ENCODE results near the gene TCF12. TPM values are rescaled to one million over a fixed set of nuclear protein-coding genes. Genes with fewer than 3 reads are reported as not detected.

TCF12 gene
- polyA plus RNA-seq, 1 donor (not counting 4 experiments of a cell fraction or from before 2014, with no cell fraction given) = 48.3 TPM

GRCh38 chr15:57027596-57027995 lies 109.2 kb downstream of the TCF12 start:
- no peaks in the 10 kb centered on the region for H4K20me1 ChIP-seq (ENCODE audit: control insufficient read depth, extremely low read depth, insufficient read depth, low read length)
- H3K79me2 ChIP-seq (ENCODE audit: control insufficient read depth, insufficient read depth, low read length) = peaks cover 80% of the 10 kb centered on the region

GRCh38 chr15:57028176-57028575 lies 109.7 kb downstream of the TCF12 start:
- Histone ChIP-seq H3K9me1 (ENCODE audit: control insufficient read depth, extremely low read depth, insufficient read depth, low read length) (peaks cover 3% of the 10 kb centered on the region), H3K4me1 (ENCODE audit: control insufficient read depth, extremely low read depth, insufficient read depth, low read length) (peaks cover 2% of the 10 kb centered on the region), H4K20me1 (ENCODE audit: control insufficient read depth, extremely low read depth, insufficient read depth, low read length) (no peaks in the 10 kb centered on the region), H3K9ac (ENCODE audit: control insufficient read depth, extremely low read depth, insufficient read depth, low read length) (no peak overlapping the region), H3K4me3 (ENCODE audit: control insufficient read depth in 2 of 3, extremely low read depth in 1 of 3, insufficient read depth in 2 of 3, low read depth in 1 of 3, low read length in 3 of 3) (no peak overlapping the region), H3K9me3 (ENCODE audit: control insufficient read depth, low read depth, low read length) (no peaks in the 10 kb centered on the region), H3K27me3 (ENCODE audit: control insufficient read depth, extremely low read depth, insufficient read depth, low read length) (no peaks in the 10 kb centered on the region), H3K27ac (ENCODE audit: control insufficient read depth, insufficient read depth, low read length) (no peak overlapping the region), H3K4me2 (ENCODE audit: control insufficient read depth, extremely low read depth, insufficient read depth, low read depth, low read length) (no peak overlapping the region), H3K36me3 (ENCODE audit: control insufficient read depth in 2 of 2, extremely low read depth in 1 of 2, insufficient read depth in 2 of 2, low read length in 2 of 2) (no peaks in the 10 kb centered on the region), H3K79me2 (ENCODE audit: control insufficient read depth, insufficient read depth, low read length) (peaks cover 75% of the 10 kb centered on the region), H2AFZ (ENCODE audit: control insufficient read depth, low read length) (no peak overlapping the region)
- FAIRE-seq (no peak), DNase-seq (ENCODE audit: low read depth, low spot score) (no peak)
- TF ChIP-seq EZH2 (IDR thresholded peaks at IDR 0.05; ENCODE audit: low read length) (no peak), CTCF (optimal IDR thresholded peaks at IDR 0.05 in 1 of 3, IDR thresholded peaks at IDR 0.05 in 1 of 3, conservative IDR thresholded peaks at IDR 0.05 in 1 of 3; ENCODE audit: extremely low read depth in 1 of 3, insufficient read depth in 2 of 3, low read length in 3 of 3) (no peak)
- dilution Hi-C loops (cut with MboI; ENCODE audit: extremely low pct_ligation_motif_present, low sequenced_read_pairs) = no loop called here

More at GRCh38 chr15:57027596-57027995, 109.2 kb downstream of the TCF12 start:
- H2AFZ ChIP-seq (ENCODE audit: control insufficient read depth, low read length) = no peak overlapping the region
- no peak overlapping the region for H3K4me2 ChIP-seq (ENCODE audit: control insufficient read depth, extremely low read depth, insufficient read depth, low read depth, low read length)
- H3K4me1 ChIP-seq (ENCODE audit: control insufficient read depth, extremely low read depth, insufficient read depth, low read length) = peaks cover 2% of the 10 kb centered on the region
- no peak for TF ChIP-seq EZH2 (IDR thresholded peaks at IDR 0.05; ENCODE audit: low read length)
- no peak for TF ChIP-seq CTCF (optimal IDR thresholded peaks at IDR 0.05 in 1 of 3, IDR thresholded peaks at IDR 0.05 in 1 of 3, conservative IDR thresholded peaks at IDR 0.05 in 1 of 3; ENCODE audit: extremely low read depth in 1 of 3, insufficient read depth in 2 of 3, low read length in 3 of 3)
- no peak overlapping the region for H3K27ac ChIP-seq (ENCODE audit: control insufficient read depth, insufficient read depth, low read length)
- H3K9me3 ChIP-seq (ENCODE audit: control insufficient read depth, low read depth, low read length) = no peaks in the 10 kb centered on the region
- H3K4me3 ChIP-seq (ENCODE audit: control insufficient read depth in 2 of 3, extremely low read depth in 1 of 3, insufficient read depth in 2 of 3, low read depth in 1 of 3, low read length in 3 of 3) = no peak overlapping the region
- no peak overlapping the region for H3K9ac ChIP-seq (ENCODE audit: control insufficient read depth, extremely low read depth, insufficient read depth, low read length)
- H3K27me3 ChIP-seq (ENCODE audit: control insufficient read depth, extremely low read depth, insufficient read depth, low read length) = no peaks in the 10 kb centered on the region
- no peaks in the 10 kb centered on the region for H3K36me3 ChIP-seq (ENCODE audit: control insufficient read depth in 2 of 2, extremely low read depth in 1 of 2, insufficient read depth in 2 of 2, low read length in 2 of 2)
- FAIRE-seq (no peak), DNase-seq (ENCODE audit: low read depth, low spot score) (no peak)
- H3K9me1 ChIP-seq (ENCODE audit: control insufficient read depth, extremely low read depth, insufficient read depth, low read length) = peaks cover 3% of the 10 kb centered on the region
- dilution Hi-C loops (cut with MboI; ENCODE audit: extremely low pct_ligation_motif_present, low sequenced_read_pairs) = no loop called here

Measured in keratinocyte (primary cell).